Uterus (tissue), 4 donors: ENCODE data around the gene C12orf76. TPM values are rescaled to one million over a fixed set of nuclear protein-coding genes. Genes with fewer than 3 reads are reported as not detected.
"Not testable (repeated sequence)": the region's sequence is repeated elsewhere in the genome, so short reads cannot be mapped to it uniquely, and the experiment has no call there.

Experiments used
- DNase-seq, 2 donors: peaks; one replicate each; pipeline ENCODE4 v3.0.0-alpha.2; 2019 to 2020
- H3K27ac ChIP-seq, 2 donors: fragments of 200-600 bp; sonication (generic); 1 replicate in 1 of 2; 2 replicates in 1 of 2; pipeline ENCODE4 v1.5.1; 2016 to 2018
- H3K27me3 ChIP-seq, 2 donors: fragments of 200-600 bp; sonication (generic); one replicate each; pipeline ENCODE4 v1.5.1; 2018 to 2019; ENCODE audit warnings: control low read depth in 1 of 2
- H3K36me3 ChIP-seq, 2 donors: fragments of 200-600 bp; sonication (generic); one replicate each; pipeline ENCODE4 v1.5.1; 2019; ENCODE audit warnings: control low read depth in 1 of 2
- H3K4me1 ChIP-seq, 2 donors: fragments of 200-600 bp; sonication (generic); one replicate each; pipeline ENCODE4 v1.5.1; 2018 to 2019; ENCODE audit warnings: control low read depth in 1 of 2
- H3K4me3 ChIP-seq, 2 donors: fragments of 200-600 bp; sonication (generic); 1 replicate in 1 of 2; 2 replicates in 1 of 2; pipeline ENCODE4 v1.5.1; 2018 to 2019; ENCODE audit warnings: mild to moderate bottlenecking in 1 of 2
- H3K9me3 ChIP-seq, 2 donors: fragments of 200-600 bp; sonication (generic); one replicate each; pipeline ENCODE4 v1.5.1; 2019; ENCODE audit warnings: control low read depth in 1 of 2
- CTCF ChIP-seq, 4 experiments: fragments of 200-600 bp in 2 of 4; fragments of 450-650 bp in 2 of 4; sonication (generic) in 2 of 4; IDR thresholded peaks; one replicate each; pipeline ENCODE4 v1.5.1; 2016 to 2019; ENCODE audit warnings: antibody characterized with exemption in 4 of 4, mild to moderate bottlenecking in 2 of 4, moderate library complexity in 1 of 4
- POLR2A ChIP-seq, 2 donors: fragments of 450-650 bp; IDR thresholded peaks; one replicate each; pipeline ENCODE4 v1.6.1; 2016; ENCODE audit warnings: antibody characterized with exemption in 2 of 2, mild to moderate bottlenecking in 1 of 2, moderate library complexity in 1 of 2
- intact Hi-C: fragments of 100-400 bp; cut with DNase I; formaldehyde crosslinking; loops from one replicate; pipeline ENCODE4 v1.15.1; 2023; ENCODE audit warnings: low total_unique reads
- total RNA-seq, 4 donors: library from RNA; depleted of rRNA in 3 of 4; stranded (reverse); fragments of >200 nt in 3 of 4; gene quantifications; one replicate each; pipeline versions ENCODE4 v1.1.0 to v1.2.4, GENCODE V29; 2014 to 2023
- donor health status: DM: yes; HTN: yes; CAD: no.

C12orf76 gene
- total RNA-seq, 4 donors from 2014 or later, result 18.2 to 35.5 (median 28.4) TPM

GRCh38 chr12:110062241-110062640 is 13.9 kb upstream of the C12orf76 start:
- Histone ChIP-seq H3K27me3 (no peaks in the 10 kb centered on the region), H3K4me1 (no peaks in the 10 kb centered on the region), H3K9me3 (no peaks in the 10 kb centered on the region), H3K27ac (no peak overlapping the region), H3K4me3 (no peak overlapping the region), H3K36me3 (no peaks in the 10 kb centered on the region)
- DNase-seq, result no peak
- intact Hi-C loops, result no loop called here
- TF ChIP-seq POLR2A (IDR thresholded peaks at IDR 0.05), result no peak
- no peak for TF ChIP-seq CTCF (IDR thresholded peaks at IDR 0.05)

- no peak for DNase-seq
- Histone ChIP-seq H3K4me3 (no peak overlapping the region), H3K27me3 (no peaks in the 10 kb centered on the region), H3K36me3 (no peaks in the 10 kb centered on the region), H3K27ac (no peak overlapping the region), H3K4me1 (no peaks in the 10 kb centered on the region), H3K9me3 (no peaks in the 10 kb centered on the region)
- intact Hi-C loops, result no loop called here
- TF ChIP-seq CTCF (IDR thresholded peaks at IDR 0.05) (no peak), POLR2A (IDR thresholded peaks at IDR 0.05) (no peak)
Observed at GRCh38 chr12:110059651-110060000, 11.3 kb upstream of the C12orf76 start.

DNA sequence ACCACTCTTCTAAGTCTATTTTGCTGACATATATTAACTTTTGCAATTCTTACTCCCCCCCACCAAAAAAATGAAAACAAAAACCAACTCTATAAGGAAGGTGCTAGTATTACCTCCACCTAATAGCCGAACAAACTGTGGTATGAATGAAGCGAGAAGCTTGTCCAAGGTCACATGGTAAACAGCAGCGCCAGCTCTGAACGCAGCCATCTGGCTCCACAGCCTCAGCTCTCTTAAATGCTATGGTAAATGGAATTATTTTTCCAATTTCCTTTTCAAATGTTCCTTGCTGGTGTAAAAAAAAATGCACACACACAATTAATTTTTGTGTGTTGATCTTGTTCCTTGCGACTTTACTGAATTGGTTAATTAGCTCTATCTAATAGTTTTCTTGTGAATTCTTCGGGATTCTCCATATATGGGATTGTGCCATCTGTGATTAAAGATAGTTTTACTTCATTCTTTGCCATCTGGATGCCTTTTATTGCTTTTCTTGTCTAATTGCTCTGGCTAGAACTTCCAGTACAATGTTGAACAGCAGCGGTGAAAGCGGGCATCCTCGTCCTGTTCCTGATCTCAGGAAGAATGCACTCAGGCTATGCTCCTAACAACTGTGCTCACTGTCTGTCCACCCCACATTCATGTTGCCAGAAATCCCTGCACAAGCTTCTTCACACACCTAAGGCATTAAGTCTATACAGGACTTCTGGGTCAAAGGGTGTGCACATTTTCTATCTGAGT is 10.7 kb upstream of the C12orf76 start:
- H3K27ac ChIP-seq, result no peak overlapping the region

GRCh38 chr12:110056643-110057042 is 8.3 kb upstream of the C12orf76 start:
- H3K4me1 ChIP-seq, H3K36me3 ChIP-seq, H3K4me3 ChIP-seq, H3K27ac ChIP-seq, H3K27me3 ChIP-seq, intact Hi-C loops, H3K9me3 ChIP-seq, DNase-seq: not testable (repeated sequence)

More for the DNA sequence above, 10.7 kb upstream of the C12orf76 start:
- TF ChIP-seq CTCF (IDR thresholded peaks at IDR 0.05), result no peak
- TF ChIP-seq POLR2A (IDR thresholded peaks at IDR 0.05), result no peak
- no peaks in the 10 kb centered on the region for H3K27me3 ChIP-seq
- no peaks in the 10 kb centered on the region for H3K36me3 ChIP-seq
- H3K9me3 ChIP-seq, result no peaks in the 10 kb centered on the region
- no peak for DNase-seq
- H3K4me1 ChIP-seq, result no peaks in the 10 kb centered on the region
- intact Hi-C loops, result no loop called here
- no peak overlapping the region for H3K4me3 ChIP-seq

DNA sequence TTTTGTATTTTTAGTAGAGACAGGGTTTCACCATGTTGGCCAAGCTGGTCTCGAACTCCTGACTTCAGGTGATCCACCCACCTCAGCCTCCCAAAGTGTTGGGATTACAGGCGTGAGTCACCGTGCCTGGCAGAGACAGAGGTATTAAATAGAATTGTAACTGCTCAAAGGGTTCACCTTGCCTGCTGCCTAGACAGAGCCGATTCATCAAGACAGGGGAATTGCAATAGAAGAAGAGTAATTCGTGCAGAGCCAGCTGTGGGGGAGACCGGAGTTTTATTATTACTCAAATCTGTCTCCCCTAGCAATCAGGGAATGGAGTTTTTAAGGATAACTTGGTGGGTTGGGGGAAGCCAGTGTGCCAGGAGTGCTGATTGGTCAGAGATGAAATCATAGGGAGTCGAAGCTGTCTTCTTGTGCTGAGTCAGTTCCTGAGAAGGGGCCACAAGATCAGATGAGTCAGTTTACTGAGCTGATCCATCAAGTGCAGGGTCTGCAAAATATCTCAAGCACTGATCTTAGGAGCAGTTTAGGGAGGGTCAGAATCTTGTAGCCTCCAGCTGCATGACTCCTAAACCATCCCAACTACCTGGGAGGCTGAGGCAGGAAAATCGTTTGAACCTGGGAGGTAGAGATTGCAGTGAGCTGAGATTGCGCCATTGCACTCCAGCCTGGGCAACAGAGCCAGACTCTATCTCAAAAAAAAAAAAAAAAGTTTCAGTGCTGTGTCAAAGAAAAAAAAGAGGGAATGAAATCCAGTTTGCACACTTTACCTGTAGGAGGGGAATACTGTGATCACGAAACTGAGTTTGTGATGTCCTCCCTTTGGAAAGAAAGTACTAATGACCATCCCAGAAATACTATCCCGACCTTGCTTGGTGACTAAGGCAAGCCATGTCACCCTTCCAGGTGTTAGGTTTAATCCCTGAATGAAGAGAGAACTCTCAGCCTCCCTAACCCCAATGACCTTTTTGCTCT is 7.3 kb upstream of the C12orf76 start:
- H3K27me3 ChIP-seq, H3K36me3 ChIP-seq, H3K4me3 ChIP-seq, H3K9me3 ChIP-seq, intact Hi-C loops, DNase-seq, H3K27ac ChIP-seq, H3K4me1 ChIP-seq: not testable (repeated sequence)

- Histone ChIP-seq H3K36me3 (no peaks in the 10 kb centered on the region), H3K27me3 (no peaks in the 10 kb centered on the region), H3K4me3 (no peak overlapping the region), H3K9me3 (no peaks in the 10 kb centered on the region), H3K4me1 (peaks cover 0 to 6% of the 10 kb centered on the region in 2 donors), H3K27ac (no peak overlapping the region)
- TF ChIP-seq POLR2A (IDR thresholded peaks at IDR 0.05) (no peak), CTCF (IDR thresholded peaks at IDR 0.05) (no peak)
- DNase-seq, result no peak
- intact Hi-C loops, result no loop called here
Observed at GRCh38 chr12:110050927-110051326, 2.6 kb upstream of the C12orf76 start.

DNA sequence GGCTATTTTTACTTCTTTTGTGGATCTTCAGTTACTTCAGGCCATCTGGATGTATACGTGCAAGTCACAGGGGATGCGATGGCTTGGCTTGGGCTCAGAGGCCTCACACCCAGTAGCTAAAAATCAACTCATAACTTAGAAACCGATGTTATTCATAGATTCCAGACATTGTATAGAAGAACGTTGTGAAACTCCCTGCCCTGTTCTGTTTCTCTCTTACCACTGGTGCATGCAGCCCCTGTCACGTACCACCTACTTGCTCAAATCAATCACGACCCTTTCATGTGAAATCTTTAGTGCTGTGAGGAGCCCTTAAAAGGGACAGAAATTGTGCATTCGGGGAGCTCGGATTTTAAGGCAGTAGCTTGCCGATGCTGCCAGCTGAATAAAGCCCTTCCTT is 1.3 kb upstream of the C12orf76 start:
- H3K27ac ChIP-seq, H3K9me3 ChIP-seq, DNase-seq, H3K4me1 ChIP-seq, H3K4me3 ChIP-seq, intact Hi-C loops, H3K27me3 ChIP-seq, H3K36me3 ChIP-seq: not testable (repeated sequence)

DNA sequence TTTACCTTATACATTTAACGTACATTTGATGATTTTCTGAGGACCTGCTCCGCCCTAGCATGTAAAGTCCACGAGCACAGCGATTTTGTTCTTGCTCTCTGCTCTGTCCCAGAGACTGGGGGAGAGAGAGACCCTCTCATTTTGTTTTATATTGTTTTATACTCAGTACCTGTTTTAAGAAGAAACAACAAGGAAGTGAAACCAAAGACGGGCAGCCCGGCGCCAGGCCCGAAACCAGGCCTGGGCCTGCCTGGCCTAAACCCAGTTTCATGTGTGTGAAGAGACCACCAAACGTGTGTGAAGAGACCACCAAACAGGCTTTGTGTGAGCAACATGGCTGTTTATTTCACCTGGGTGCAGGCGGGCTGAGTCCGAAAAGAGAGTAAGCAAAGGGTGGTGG is 712 bp upstream of the C12orf76 start:
- peak overlapping the region; percentile 3 to 78 for H3K27ac ChIP-seq
- H3K36me3 ChIP-seq, DNase-seq, intact Hi-C loops, H3K27me3 ChIP-seq, H3K9me3 ChIP-seq, H3K4me1 ChIP-seq: not testable (repeated sequence)
- peak overlapping the region in 1 of 2 donors; percentile 86 for H3K4me3 ChIP-seq
